NCI-H69 (cell line): Measurements from ENCODE around the gene ELOVL5.
"Not testable (repeated sequence)": the region's sequence is repeated elsewhere in the genome, so short reads cannot be mapped to it uniquely, and the experiment has no call there.

ENCODE experiments used
- DNase-seq: peaks from one replicate; lab custom pipeline; 2025; lab: John Stamatoyannopoulos, UW

Gene ELOVL5

DNA sequence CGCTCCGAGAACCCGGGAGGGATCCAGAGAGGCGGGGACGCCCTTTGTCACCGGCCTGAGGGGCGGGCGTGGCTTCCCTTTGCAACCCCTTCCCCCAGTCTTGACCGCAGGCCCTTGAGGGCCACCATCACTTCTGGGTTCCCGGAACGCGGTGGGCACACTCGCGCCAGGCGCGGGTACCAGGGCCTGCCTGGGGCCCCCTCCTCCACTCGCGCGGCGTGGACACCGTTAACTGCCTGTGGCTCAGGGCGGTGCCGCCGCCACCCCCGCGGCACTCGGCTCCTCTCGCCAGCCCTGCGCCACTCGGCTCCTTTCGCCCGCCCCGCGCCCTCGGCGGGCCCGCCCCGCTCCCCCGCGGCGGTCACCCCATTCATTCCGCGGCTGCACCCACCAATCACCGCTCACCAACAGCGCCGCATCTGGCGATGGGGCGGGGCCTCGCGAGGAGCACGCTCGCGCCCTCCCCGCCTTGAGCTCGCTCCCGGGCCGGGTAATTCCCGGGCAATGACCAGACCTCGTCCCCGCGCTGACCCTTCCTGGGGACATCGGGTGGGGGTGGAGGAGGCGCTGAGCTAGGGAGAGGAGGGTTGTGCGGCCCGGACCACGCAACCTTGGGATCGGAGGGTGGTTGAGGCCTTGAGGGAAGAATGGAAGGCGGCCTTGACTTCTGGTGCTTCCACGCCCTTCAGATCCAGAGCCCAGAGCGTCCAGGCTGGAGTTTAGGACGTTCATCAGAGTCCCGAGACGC lies 10.5 kb upstream of the ELOVL5 start:
- peak; percentile 99 for DNase-seq

DNA sequence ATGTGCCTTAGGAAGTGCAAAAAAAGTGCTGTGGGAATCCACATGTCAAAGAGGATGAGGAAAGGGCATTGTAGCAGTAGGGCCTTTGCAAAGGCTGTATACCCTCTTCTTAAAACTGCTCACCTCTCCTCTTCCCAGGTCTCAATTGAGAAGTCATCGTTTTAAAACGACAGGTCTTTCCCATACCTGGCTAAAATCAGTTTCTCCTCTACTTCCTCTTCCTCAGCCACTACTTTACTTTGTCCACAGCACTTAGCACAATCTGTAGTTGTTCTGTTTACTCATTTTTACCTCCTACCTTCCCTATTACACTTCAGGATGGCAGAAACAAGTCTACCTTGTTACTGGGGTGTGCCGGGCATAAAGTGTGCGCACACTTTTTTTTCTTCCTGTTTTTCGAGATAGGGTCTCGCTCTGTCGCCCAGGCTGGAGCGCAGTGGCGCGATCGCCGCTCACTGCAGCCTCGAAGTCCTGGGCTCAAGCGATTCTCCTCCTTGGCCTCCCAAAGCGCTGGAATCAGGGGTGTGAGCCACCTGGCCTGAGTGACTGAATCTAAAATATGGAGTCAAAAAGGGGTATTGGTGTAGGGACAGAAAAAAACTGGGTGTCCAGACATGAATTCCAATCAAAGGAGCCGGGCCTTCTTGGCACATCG lies 9.8 kb upstream of the ELOVL5 start:
- DNase-seq: peak; percentile 47

DNA sequence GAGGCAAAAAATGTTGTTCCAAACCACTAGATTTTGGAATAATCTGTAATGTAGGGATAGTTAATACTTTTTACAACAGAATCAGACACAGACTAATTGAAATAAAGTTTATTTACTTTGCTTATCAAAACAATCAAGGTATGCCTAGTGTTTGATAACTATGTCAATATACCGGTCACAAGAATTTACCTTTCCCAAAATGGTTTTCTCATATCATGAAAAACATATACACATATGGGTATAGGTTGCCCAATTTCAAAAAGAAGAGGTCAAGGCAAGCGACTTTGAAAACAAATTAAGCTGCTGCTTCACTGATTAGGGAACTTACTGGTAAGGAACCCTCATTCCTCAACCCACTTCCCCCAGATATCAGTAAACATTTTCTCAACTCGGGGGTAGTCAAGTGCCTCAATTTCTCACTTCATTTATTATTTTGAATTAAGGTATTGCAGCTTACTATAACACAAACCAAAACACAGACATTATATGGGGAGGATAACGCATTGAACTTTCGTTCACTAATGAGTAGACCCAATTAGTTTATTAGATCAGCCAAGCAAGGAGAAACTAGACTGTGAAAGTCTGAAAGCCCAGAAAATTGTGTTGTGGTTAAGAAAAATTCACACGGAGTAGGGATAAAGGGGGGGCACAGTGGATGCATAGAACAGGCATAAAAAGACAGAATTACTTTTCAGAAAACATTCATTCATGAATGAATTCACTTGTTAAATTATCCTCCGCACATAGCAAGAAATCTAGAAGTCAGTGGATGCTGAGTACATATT lies 9.0 kb upstream of the ELOVL5 start:
- DNase-seq: no peak

DNA sequence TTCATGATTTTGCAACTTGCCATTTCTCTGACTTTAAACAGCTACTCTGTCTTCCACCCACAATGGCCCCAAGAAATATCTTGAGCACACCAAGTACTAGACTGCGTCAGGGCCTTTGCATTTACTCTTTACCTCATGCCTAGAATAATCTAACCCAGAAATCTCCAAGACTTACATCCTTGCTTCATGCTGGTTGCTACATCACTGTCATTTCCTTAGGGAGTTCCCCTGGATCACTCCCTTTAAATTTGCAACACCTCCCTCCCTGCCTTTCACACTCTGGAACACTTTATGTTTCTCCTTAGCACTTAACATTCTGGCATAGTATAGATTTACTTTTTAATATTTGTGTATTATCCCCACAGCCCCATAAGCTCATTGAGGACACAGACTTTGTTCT lies 4.9 kb upstream of the ELOVL5 start:
- no peak for DNase-seq

DNA sequence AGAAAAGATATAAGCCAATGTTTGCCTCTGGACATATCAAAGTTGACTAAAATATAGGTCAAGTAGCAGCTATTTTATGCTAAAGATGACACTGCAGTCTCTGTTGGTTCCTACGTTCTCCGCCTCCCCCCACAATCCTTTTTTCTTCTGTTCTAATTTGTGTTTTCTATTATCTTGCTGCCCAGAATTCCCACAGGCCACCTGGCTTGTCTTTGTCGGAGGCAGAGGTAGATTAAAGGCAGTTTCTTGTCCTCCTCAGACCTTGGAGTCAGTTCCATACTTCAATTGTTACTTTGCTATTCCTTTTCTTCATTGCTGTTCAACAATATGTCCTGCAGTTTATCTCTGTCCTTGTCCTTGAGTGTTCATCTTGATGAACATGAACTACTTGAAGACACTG lies 3.6 kb upstream of the ELOVL5 start:
- no peak for DNase-seq

DNA sequence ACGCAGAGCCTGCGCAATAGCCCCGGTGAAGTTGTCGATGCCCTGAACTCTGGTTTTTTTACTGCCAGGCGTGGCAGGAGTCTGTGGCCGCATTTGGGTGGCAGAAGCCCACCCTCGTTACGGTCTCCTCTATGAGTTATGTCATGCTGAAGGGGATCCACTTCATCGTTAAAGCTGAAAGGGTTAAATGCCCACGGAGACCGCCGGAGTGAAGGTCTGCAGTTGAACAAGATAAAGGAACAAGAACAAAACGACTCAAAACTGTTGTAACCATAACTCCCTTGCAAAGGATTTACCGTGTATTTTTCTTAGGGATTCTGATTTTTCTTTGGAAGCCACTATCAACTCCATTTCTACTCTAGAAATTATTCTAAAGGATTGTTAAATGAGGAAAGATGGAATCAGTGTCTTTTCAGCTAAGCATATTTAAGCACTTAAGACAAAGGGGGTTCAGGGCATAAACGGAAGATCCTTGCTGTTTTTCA lies 501 bp upstream of the ELOVL5 start:
- no peak for DNase-seq

DNA sequence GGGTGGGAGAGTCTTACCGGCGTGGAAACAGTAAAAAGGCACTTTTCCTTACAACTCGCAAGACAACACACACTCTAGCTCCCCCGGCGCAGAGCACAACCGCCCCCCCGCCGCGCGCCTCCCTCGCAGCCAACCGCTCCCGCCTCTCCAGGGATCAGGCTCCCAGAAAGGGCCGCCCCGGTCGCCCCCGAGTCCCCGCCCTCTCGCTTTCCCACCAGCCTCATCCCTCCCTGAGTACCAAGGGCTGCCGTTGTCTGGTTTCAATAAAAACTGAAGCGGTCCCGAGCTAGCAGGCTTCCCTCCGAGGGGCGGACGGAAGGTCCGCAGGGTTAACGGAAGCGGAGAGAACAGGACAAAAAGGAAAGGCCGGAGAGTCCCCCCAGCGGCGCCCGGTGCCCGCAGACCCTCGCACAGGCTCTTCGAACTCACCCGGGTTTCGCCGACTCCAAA lies 804 bp downstream of the ELOVL5 start:
- DNase-seq: peak; percentile 86

DNA sequence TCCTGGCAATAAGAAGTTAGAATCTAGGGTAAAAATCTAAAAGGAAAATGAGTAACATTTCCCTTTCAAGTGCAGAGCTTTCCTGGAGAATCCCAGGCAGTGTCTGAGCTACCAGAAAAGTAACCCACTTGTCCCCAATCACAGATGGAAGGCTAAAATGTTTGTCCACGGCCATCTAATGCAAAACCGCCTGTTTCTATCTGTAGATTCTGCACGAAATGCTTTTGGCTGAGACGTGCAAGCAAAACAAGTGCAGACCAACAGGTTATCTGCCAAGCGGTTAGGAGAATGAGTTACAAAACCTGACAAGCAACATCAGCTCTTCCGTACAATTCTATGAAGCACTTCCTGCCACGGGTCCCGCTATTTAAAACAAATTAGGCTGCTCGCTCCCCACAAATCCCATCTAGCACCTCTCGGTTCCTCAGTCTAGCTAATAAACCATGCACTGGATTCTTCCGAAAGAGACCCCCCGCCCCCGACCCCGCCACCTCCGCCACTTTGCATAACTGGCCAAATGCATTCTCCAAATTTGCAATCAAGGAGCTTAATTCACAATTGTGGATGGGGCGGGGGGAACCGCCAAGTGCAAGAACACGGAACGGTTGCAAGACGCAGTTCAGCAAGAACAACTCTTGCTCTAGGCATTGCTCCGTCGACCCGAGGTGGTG lies 1.4 kb downstream of the ELOVL5 start:
- peak; percentile 62 for DNase-seq

DNA sequence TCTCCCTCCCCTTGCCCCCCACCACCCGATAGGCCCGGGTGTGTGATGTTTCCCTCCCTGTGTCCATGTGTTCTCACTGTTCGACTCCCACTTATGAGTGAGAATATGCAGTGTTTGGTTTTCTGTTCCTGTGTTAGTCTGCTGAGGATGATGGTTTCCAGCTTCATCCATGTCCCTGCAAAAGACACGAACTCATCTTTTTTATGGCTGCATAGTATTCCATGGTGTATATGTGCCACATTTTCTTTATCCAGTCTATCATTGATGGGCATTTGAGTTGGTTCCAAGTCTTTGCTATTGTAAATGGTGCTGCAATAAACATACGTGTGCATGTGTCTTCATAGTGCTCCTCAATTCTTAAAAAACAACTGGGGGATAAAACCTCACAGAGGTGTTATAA lies 2.7 kb downstream of the ELOVL5 start:
- not testable (repeated sequence) for DNase-seq

DNA sequence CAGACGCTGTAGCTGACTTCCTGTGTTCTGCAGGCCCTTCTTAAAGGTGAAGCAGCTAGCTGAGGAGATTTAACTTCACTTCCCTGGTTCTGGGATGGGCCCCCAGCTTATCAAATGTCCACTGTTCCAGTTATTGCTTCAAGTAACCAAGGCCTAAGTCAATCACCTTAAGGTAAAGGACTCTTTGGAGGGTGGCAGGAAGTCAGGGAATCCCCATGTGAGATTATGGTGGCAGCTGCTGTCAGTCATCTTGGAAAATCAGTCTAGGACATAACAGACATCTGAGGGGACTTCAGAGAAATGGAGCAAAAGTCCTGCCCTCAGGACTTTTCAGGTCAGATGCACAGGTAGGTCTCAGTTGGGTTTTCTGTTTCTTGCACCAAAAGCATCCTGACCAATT lies 3.8 kb downstream of the ELOVL5 start:
- DNase-seq: no peak

DNA sequence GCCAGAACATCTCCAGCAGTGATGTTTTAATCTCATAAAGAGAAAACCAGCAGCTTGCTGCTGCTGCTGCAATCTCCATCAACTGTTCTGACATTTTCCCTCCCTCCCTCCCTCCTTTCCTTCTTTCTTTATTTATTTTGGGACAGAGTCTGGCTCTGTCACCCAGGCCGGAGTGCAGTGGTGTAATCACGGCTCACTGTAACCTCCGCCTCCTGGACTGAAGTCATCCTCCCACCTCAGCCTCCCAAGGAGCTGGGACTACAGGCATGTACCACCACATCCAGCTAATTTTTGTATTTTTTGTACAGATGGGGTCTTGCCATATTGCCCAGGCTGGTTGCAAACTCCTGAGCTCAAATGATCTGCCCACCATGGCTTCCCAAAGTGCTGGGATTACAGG lies 5.7 kb downstream of the ELOVL5 start:
- no peak for DNase-seq

DNA sequence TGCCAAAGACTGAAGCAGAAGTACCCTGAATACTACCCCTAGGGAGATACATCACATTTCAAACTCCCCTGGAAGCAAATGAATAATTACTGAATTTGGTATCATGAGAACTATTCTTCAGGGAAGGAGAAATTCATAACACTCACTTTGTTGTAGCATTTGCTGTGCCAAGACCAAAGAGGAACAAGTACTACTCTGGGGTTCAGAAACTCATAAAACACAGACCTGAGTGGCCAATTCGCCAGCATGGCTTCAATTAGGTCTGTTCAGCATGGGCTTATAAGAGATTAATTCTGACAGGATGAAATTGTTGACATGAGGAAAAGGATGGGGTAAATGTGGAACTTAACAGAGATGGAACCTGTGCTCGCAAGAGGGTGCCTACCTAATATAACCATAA lies 6.5 kb downstream of the ELOVL5 start:
- peak; percentile 54 for DNase-seq

DNA sequence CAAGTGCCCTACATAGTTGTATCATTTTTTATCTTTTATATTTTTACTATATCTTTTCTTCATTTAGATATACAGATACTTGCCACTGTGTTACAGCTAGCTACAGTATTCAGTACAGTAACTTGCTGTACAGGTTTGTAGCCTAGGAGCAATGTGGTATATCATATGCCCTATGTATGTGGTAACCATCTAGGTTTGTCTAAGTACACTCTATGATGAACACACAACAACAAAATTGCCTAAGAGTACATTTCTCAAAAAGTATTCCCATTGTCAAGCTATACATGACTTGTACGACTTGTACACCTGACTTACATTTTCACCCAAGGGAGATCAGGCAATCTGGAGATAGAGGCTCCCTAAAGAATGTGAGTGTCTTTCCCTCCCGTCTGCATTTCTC lies 8.2 kb downstream of the ELOVL5 start:
- DNase-seq: no peak

DNA sequence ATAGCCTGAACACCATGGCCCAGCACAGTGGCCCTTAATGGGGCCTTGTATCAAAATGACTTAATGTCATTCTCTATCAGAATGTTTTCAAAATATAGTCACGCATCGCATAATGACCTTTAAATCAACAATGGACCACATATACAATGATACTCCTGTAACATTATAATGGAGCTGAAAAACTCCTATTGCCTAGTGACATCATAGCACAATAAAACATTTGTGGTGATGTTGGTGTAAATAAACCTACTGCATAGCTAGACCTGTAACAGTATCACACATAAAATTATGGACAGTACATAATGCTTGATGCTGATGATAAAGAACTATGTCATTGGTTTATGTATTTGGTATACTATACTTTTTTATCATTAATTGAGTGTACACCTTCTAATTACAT lies 9.3 kb downstream of the ELOVL5 start:
- no peak for DNase-seq

DNA sequence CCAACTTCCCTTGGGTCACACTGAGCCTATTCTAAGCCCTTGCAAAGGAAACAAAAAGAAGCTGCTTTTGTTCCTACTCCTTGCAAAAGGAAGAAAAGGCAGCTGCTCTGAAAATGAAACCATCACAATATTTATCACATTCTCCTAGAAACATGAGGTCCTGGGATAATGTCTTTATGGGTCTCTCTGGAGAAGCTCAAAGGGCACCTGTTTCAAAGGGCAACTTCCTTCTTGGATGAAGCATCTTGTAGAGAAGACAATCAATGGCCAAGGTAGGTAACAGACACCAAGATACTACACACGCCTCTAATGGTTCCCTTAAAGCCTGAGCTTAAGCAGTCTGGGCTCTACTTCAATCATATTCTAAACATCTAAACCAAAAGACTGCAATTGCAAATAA lies 10.4 kb downstream of the ELOVL5 start:
- no peak for DNase-seq

DNA sequence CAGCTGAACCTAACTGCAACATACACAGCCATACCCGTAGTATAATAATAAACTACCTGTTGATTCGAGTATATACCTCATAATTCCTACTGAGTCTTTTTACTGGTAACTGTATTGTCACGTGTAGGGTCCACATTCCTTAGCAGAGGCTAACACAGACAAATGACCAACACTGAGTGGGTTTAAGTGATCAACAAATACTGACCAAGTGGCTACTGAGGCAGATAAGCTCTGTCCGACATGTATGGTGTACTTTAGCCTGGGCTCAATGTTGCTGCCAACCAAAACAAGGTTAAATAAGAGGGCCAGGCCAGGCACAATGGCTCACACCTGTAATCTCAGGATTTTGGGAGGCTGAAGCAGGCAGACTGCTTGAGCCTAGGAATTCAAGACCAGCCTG lies 12.7 kb downstream of the ELOVL5 start:
- DNase-seq: no peak

DNA sequence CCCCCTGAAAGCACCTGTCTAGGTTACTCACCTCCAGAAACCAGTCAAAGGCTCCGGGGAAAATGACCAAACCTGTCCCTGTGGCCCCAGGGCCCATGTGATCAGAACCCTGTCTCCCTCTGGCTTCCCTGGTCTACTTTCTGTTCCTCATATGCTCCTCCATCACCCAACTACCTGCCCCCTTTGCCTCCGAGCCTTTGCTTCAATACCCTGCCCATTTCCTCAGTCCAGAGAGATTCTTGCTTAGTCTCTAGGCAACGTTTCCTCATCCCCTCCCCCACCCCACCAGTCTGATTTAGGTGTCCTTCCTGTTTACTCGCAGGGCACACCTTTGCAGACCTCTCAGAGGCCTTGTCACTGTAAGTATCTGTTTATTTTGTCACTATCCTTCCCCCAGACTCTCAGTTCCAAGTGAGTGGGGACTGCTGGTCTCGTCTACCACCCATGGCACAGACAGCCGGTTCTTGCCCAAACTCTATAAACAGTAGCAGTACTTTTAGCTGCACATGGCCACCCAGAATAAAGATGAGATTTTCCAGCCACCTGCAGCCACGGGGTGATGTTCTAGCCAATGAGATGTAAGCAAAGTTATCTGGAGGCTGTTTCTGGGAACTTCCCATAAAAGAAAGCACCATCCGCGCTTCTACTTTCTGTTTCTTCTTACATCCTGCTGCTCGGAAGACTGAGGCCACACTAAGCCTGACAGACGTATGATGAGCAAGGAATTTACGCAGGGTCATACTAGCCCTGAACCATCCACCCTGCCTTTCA lies 13.3 kb downstream of the ELOVL5 start:
- peak; percentile 41 for DNase-seq

DNA sequence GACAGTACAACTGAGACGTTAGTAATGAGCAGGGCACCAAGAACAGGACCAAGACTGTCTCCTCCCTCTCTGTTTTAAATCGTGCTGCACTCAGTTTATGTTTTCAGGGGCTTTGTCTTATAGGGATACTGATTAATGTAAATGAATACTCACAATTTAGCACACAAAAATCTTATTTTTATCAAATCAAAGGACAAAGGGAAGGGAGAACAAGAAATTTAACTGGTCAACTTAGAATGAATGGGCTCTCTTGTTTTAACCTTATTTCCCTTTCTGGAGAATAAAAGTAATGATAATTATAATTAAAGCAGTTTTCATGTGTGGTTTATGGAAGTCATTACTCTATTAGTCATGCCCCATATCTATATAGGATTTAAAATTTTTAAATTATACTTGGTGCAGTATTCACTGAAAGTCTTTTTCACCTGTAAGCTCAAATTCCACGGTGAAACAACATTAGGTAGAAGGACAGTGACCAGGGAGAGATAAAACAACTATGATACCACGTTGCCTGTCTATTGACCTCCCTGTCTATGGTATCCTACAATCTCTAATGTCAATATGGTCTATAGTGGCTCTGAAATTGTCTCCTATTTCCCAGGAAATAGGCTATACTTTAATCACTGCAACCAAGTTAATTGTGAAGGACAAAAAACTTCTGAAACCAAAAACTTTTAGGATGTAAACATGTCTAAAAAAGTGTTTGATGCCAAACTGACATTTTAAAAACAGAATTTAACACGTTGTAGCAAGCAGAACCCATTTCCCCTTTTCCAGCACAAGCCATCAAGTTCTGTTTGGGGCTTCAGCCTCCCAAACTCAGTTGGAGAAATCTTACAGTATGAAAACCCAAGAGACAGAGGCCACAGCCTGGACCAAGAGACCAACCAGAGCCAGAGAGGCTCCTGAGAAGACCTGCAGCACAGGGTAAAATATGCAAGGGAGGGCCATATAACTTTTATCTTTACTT lies 15.0 kb downstream of the ELOVL5 start:
- DNase-seq: no peak

DNA sequence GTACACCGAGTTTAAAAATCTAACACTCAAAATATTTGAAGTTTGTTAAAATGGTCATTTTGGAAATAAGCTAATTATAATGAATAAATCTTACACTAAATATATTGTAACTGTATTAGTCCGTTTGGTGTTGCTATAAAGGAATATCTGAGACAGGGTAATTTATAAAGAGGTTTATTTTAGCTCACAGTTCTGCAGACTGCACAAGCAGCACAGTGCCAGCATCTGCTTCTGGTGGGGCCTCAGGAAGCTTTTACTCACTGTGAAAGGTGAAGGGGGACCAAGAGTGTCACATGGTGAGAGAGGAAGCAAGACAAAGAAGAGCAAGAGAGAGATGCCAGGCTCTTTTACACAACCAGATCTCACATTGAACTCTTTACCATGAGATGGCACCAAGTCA lies 17.1 kb downstream of the ELOVL5 start:
- no peak for DNase-seq

DNA sequence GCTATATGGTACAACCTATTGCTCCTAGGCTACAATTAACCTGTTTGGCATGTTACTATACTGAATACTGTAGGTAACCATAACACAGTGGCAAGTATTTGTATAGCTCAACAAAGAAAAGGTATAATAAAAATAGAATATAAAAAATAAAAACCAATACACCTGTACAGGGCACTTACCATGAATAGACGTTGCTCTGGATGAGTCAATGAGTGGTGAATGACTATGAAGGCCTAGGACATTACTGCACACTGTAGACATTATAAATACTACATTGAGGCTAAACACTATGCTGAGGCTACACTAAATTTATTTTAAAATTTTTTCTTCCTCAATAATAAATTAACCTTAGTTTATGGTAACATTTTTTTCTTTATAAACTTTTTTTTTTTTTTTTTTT lies 18.6 kb downstream of the ELOVL5 start:
- DNase-seq: peak; percentile 17
